B cell (primary cell): Measurements from ENCODE around the gene TMEM131L. TPM values are rescaled to one million over a fixed set of nuclear protein-coding genes. Genes with fewer than 3 reads are reported as not detected.

Source experiments
- ATAC-seq: fragments of 200-7000 bp; cut with Tn5 transposase; one replicate; pipeline ENCODE4 v1.10.0; 2021; ENCODE audit warnings: low read depth, mild to moderate bottlenecking, moderate number of reproducible peaks, moderate library complexity
- CTCF ChIA-PET: fragments of 350-600 bp; sonication (Branson Sonifier 250); formaldehyde crosslinking; loops from one replicate; lab custom pipeline; 2021; ENCODE audit warnings: antibody characterized with exemption, inconsistent platforms; lab: Charles Lee
- POLR2A ChIA-PET: fragments of 350-600 bp; sonication (Branson Sonifier 250); formaldehyde crosslinking; loops from one replicate; lab custom pipeline; 2021; ENCODE audit warnings: antibody characterized with exemption; lab: Charles Lee
- DNase-seq: peaks from one replicate; pipeline ENCODE4 v3.0.0; 2013
- H2AFZ ChIP-seq: 2 replicates; pipeline ENCODE4 v1.6.1; 2012; ENCODE audit warnings: mild to moderate bottlenecking, low read depth, low read length; ENCODE audit not compliant: insufficient read depth, poor library complexity, severe bottlenecking
- H3K27ac ChIP-seq, 2 donors: 1 replicate in 1 of 2; 2 replicates in 1 of 2; pipeline ENCODE4 v1.5.1; 2012 to 2013; ENCODE audit warnings: low read length in 2 of 2, mild to moderate bottlenecking in 2 of 2, moderate library complexity in 1 of 2
- H3K27me3 ChIP-seq, 4 experiments: fragments of 200-600 bp in 1 of 4; sonication (generic) in 1 of 4; replicated peaks in 1 of 4; 1 replicate in 2 of 4; 2 replicates in 2 of 4; pipeline versions ENCODE4 v1.6.1 to v1.7.0; 2013 to 2016; ENCODE audit warnings: low read length in 3 of 4, mild to moderate bottlenecking in 2 of 4, mixed read lengths in 1 of 4, moderate library complexity in 1 of 4; ENCODE audit not compliant: insufficient read depth in 4 of 4, control insufficient read depth in 3 of 4; ENCODE audit errors: control extremely low read depth in 1 of 4
- H3K36me3 ChIP-seq, 2 experiments: replicated peaks in 1 of 2; 1 replicate in 1 of 2; 2 replicates in 1 of 2; pipeline versions ENCODE4 v1.6.1 to v1.7.1; 2013; ENCODE audit warnings: low read length in 1 of 2; ENCODE audit not compliant: insufficient read depth in 2 of 2, control insufficient read depth in 1 of 2; ENCODE audit errors: control extremely low read depth in 1 of 2, extremely low read depth in 1 of 2
- H3K4me1 ChIP-seq, 2 donors: fragments of 200-600 bp in 1 of 2; sonication (generic) in 1 of 2; 1 replicate in 1 of 2; 2 replicates in 1 of 2; pipeline versions ENCODE4 v1.5.1 to v1.6.1; 2013 to 2017; ENCODE audit warnings: low read length in 2 of 2; ENCODE audit not compliant: control insufficient read depth in 2 of 2, insufficient read depth in 2 of 2
- H3K4me2 ChIP-seq: replicated peaks from 2 replicates; pipeline ENCODE3; 2012; ENCODE audit warnings: mild to moderate bottlenecking, low read depth, low read length; ENCODE audit not compliant: poor library complexity, severe bottlenecking
- H3K4me3 ChIP-seq, 5 experiments: fragments of 200-600 bp in 1 of 5; sonication (generic) in 1 of 5; 1 replicate in 3 of 5; 2 replicates in 2 of 5; pipeline versions ENCODE4 v1.5.1 to v1.7.0; 2011 to 2016; ENCODE audit warnings: low read length in 4 of 5, mild to moderate bottlenecking in 4 of 5, low read depth in 2 of 5, control low read depth in 1 of 5, moderate library complexity in 1 of 5; ENCODE audit not compliant: insufficient read depth in 1 of 5; ENCODE audit errors: control extremely low read depth in 1 of 5, extremely low read depth in 1 of 5
- H3K79me2 ChIP-seq: fragments of 200-600 bp; sonication (generic); one replicate; pipeline ENCODE4 v1.6.0; 2016; ENCODE audit warnings: low read length; ENCODE audit not compliant: control insufficient read depth, insufficient read depth
- H3K9ac ChIP-seq: fragments of 200-600 bp; sonication (generic); 2 replicates; pipeline ENCODE4 v1.6.1; 2017; ENCODE audit warnings: mild to moderate bottlenecking, low read length, moderate library complexity
- H3K9me3 ChIP-seq, 3 donors: one replicate each; pipeline versions ENCODE4 v1.6.1 to v1.7.1; 2013; ENCODE audit warnings: low read length in 2 of 3; ENCODE audit not compliant: control insufficient read depth in 2 of 3, insufficient read depth in 1 of 3; ENCODE audit errors: control extremely low read depth in 1 of 3
- H4K20me1 ChIP-seq: 2 replicates; pipeline ENCODE4 v1.6.0; 2012; ENCODE audit warnings: mild to moderate bottlenecking, low read length; ENCODE audit not compliant: insufficient read depth, control insufficient read depth, poor library complexity, severe bottlenecking
- H3K27ac Mint-ChIP-seq: one replicate; pipeline ENCODE4 v1.8.0; 2021; ENCODE audit warnings: mixed read lengths
- H3K27me3 Mint-ChIP-seq: one replicate; pipeline ENCODE4 v1.8.0; 2021; ENCODE audit warnings: mixed read lengths
- H3K4me1 Mint-ChIP-seq: one replicate; pipeline ENCODE4 v1.8.0; 2021; ENCODE audit warnings: mixed read lengths
- H3K4me3 Mint-ChIP-seq: one replicate; pipeline ENCODE4 v1.8.0; 2021; ENCODE audit warnings: mixed read lengths
- H3K9me3 Mint-ChIP-seq: one replicate; pipeline ENCODE4 v1.8.0; 2022; ENCODE audit warnings: mixed read lengths; ENCODE audit not compliant: insufficient read depth
- EZH2 ChIP-seq: IDR thresholded peaks from 2 replicates; pipeline ENCODE4 v1.6.1; 2012; ENCODE audit warnings: borderline replicate concordance, low read depth, mild to moderate bottlenecking, moderate library complexity, low read length; ENCODE audit not compliant: insufficient read depth, poor library complexity, severe bottlenecking
- WGBS: methylation state at CpG from one replicate; pipeline ENCODE4 v1.1.5; 2013; ENCODE audit warnings: missing lambda C conversion rate; ENCODE audit not compliant: insufficient coverage; 5-methylcytosine and 5-hydroxymethylcytosine counted together
- intact Hi-C: fragments of 100-400 bp; cut with micrococcal nuclease; formaldehyde crosslinking; loops from one replicate; pipeline ENCODE4 v1.10.0; 2022
- polyA plus RNA-seq: library from polyadenylated mRNA; depleted of rRNA; stranded (reverse); fragments of >200 nt; gene quantifications from 2 replicates; pipeline ENCODE4 v1.2.3, GENCODE V29; 2012
- total RNA-seq, 2 donors: library from RNA; stranded (reverse); fragments of 120-200 nt in 1 of 2; gene quantifications; 1 replicate in 1 of 2; 2 replicates in 1 of 2; pipeline versions ENCODE4 v1.2.3 to v1.2.4, GENCODE V29; 2013 to 2022
- TF ChIP-seq, protein P1 (sequence below): fragments of 200-600 bp; IDR thresholded peaks from one replicate; pipeline ENCODE4 v1.8.0; 2022; ENCODE audit warnings: antibody characterized with exemption, mild to moderate bottlenecking

The TMEM131L gene
- total and polyA plus RNA-seq, 2 donors (not counting 1 experiment from before 2014, with no cell fraction given): 56.4 to 120 TPM

DNA sequence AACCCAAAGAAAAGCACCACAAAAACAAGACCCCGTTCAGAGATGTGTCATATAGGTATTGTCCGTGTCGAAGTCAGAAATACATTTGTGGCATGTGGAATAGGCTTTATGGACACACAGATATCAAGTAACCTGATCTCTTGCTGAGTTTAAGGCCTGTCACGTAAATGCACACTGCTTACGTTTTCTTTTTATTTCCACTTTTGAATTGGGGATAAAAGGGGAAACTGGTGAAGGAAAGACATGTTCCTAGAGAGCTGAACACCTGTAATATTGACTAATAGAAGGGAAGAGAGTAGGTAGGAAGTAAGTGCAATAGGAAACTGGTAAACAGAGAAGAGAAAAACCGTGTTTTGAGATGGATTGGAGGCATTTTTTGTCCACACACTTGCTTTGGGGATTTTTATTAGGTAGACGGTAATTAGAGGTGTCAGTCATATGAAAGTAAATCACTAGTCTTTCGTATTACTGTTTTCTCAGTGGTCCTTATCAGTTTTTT lies 24.9 kb downstream of the TMEM131L start:
- H3K4me1 ChIP-seq: peaks cover 92 to 98% of the 10 kb centered on the region in 2 donors
- ATAC-seq: no peak
- H4K20me1 ChIP-seq: peaks cover 72% of the 10 kb centered on the region
- peaks cover 99% of the 10 kb centered on the region for H3K79me2 ChIP-seq
- peaks cover 91% of the 10 kb centered on the region for H3K4me1 Mint-ChIP-seq
- no peak overlapping the region for H2AFZ ChIP-seq
- no peak for DNase-seq
- H3K4me2 ChIP-seq: peak overlapping the region; percentile 87
- peak overlapping the region; percentile 68 for H3K9ac ChIP-seq
- no peaks in the 10 kb centered on the region for H3K9me3 Mint-ChIP-seq
- H3K4me3 ChIP-seq: peak overlapping the region in 2 of 5 experiments; percentile 57 to 65
- no peaks in the 10 kb centered on the region for H3K9me3 ChIP-seq
- H3K27me3 ChIP-seq: no peaks in the 10 kb centered on the region
- H3K27ac ChIP-seq: peak overlapping the region in 1 of 2 donors; percentile 98
- TF ChIP-seq, protein P1, sequence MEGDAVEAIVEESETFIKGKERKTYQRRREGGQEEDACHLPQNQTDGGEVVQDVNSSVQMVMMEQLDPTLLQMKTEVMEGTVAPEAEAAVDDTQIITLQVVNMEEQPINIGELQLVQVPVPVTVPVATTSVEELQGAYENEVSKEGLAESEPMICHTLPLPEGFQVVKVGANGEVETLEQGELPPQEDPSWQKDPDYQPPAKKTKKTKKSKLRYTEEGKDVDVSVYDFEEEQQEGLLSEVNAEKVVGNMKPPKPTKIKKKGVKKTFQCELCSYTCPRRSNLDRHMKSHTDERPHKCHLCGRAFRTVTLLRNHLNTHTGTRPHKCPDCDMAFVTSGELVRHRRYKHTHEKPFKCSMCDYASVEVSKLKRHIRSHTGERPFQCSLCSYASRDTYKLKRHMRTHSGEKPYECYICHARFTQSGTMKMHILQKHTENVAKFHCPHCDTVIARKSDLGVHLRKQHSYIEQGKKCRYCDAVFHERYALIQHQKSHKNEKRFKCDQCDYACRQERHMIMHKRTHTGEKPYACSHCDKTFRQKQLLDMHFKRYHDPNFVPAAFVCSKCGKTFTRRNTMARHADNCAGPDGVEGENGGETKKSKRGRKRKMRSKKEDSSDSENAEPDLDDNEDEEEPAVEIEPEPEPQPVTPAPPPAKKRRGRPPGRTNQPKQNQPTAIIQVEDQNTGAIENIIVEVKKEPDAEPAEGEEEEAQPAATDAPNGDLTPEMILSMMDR: no peak
- TF ChIP-seq EZH2: no peak
- H3K27me3 Mint-ChIP-seq: no peaks in the 10 kb centered on the region
- intact Hi-C loops: no loop called here
- H3K36me3 ChIP-seq: peaks cover 0 to 29% of the 10 kb centered on the region in 2 experiments
- POLR2A ChIA-PET: interaction anchor here (0.6 kb wide), 2 partner anchors 9 to 54 kb away, joined by 3 to 9 read pairs; no protein-coding TSS in a partner anchor
- CTCF ChIA-PET: interaction anchor here (0.9 to 5.4 kb wide), 3 partner anchors 16 to 58 kb away, joined by 4 to 34 read pairs (median 5); partner anchors contain the start of gene TMEM131L
- peak overlapping the region; percentile 71 for H3K4me3 Mint-ChIP-seq
- H3K27ac Mint-ChIP-seq: peak overlapping the region; percentile 80
- 72% methylated on average over 2 of the region's 8 CpGs for WGBS

DNA sequence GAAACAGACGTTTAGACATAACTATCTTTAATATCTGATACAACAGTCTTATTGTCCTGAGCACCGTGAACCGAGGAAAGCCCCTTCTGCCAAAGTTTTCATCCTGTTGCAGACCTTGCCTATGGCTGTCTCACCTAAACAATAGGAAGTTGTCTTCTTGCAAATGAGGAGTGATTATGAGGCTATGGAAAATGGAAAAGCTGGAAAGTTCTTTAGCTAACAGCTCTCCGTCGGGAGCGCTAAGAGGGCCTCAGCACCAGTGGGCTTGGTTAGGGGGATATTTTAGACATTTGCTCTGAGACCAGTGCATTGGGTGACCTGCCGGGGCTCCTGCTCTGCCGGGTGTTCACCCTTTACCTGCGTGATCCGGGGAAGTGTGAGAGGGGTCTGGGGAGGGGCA lies 28.4 kb downstream of the TMEM131L start:
- Histone ChIP-seq H4K20me1 (peaks cover 69% of the 10 kb centered on the region), H3K27me3 (no peaks in the 10 kb centered on the region), H3K79me2 (peaks cover 99% of the 10 kb centered on the region), H3K9ac (no peak overlapping the region), H3K9me3 (no peaks in the 10 kb centered on the region), H3K4me1 (peaks cover 97 to 98% of the 10 kb centered on the region in 2 donors), H3K36me3 (peaks cover 2 to 20% of the 10 kb centered on the region in 2 experiments), H3K4me2 (peak overlapping the region; percentile 52), H2AFZ (no peak overlapping the region), H3K27ac (peak overlapping the region; percentile 32 to 98), H3K4me3 (no peak overlapping the region)
- ChIA-PET POLR2A (interaction anchor here (0.7 to 0.9 kb wide), 2 partner anchors 18 to 28 kb away, joined by 3 to 5 read pairs; partner anchors contain the start of gene TMEM131L), CTCF (interaction anchor here (0.9 to 1.6 kb wide), 4 partner anchors 8 to 80 kb away, joined by 3 to 5 read pairs (median 4); no protein-coding TSS in a partner anchor)
- H3K4me1 Mint-ChIP-seq: peaks cover 91% of the 10 kb centered on the region
- no peaks in the 10 kb centered on the region for H3K9me3 Mint-ChIP-seq
- intact Hi-C loops: no loop called here
- peak overlapping the region; percentile 75 for H3K27ac Mint-ChIP-seq
- TF ChIP-seq, protein P1: no peak
- TF ChIP-seq EZH2: no peak
- H3K27me3 Mint-ChIP-seq: no peaks in the 10 kb centered on the region
- peak overlapping the region; percentile 4 for H3K4me3 Mint-ChIP-seq
- WGBS: 94% methylated on average over 3 of the region's 10 CpGs
- ATAC-seq (no peak), DNase-seq (no peak)
